K562 (cell line): ENCODE results near the gene FOXS1. TPM values are rescaled to one million over a fixed set of nuclear protein-coding genes. Genes with fewer than 3 reads are reported as not detected.

Experiments used
- ATF3 ChIP-seq, 2 experiments: fragments of 450-650 bp in 1 of 2; sonication (generic) in 1 of 2; formaldehyde crosslinking in 1 of 2; IDR thresholded peaks in 1 of 2; conservative IDR thresholded peaks in 1 of 2; 2 replicates each; pipeline versions ENCODE4 v1.6.1 to v1.8.1; 2016 to 2023; ENCODE audit warnings: mild to moderate bottlenecking in 2 of 2, moderate library complexity in 2 of 2, inconsistent platforms in 1 of 2, missing genetic modification reagents in 1 of 2
- DPF2 ChIP-seq: fragments of 450-650 bp; IDR thresholded peaks from 2 replicates; pipeline ENCODE4 v1.6.1; 2016
- E2F8 ChIP-seq: fragments of 450-650 bp; IDR thresholded peaks from 2 replicates; pipeline ENCODE4 v1.7.1; 2018; ENCODE audit warnings: mild to moderate bottlenecking, low read depth; ENCODE audit not compliant: partially characterized antibody
- NFATC3 ChIP-seq: fragments of 450-650 bp; IDR thresholded peaks from 2 replicates; pipeline ENCODE4 v1.6.1; 2017; ENCODE audit warnings: mild to moderate bottlenecking
- PML ChIP-seq: IDR thresholded peaks from 2 replicates; pipeline ENCODE4 v1.6.1; 2012; ENCODE audit warnings: low read length, inconsistent platforms
- RREB1 ChIP-seq: fragments of 250-450 bp; sonication (Bioruptor Pico); IDR thresholded peaks from 2 replicates; pipeline ENCODE4 v1.4.0; 2020
- SMARCB1 ChIP-seq: IDR thresholded peaks from 2 replicates; pipeline ENCODE4 v1.6.1; 2011; ENCODE audit warnings: improper control_type of control experiment, low read depth; ENCODE audit not compliant: insufficient read length
- ZFP91 ChIP-seq: sonication (generic); formaldehyde crosslinking; IDR thresholded peaks from 2 replicates; pipeline ENCODE4 v1.8.0; 2022; ENCODE audit warnings: mild to moderate bottlenecking, missing genetic modification reagents
- ZNF41 ChIP-seq: fragments of 250-450 bp; sonication (Bioruptor Pico); conservative IDR thresholded peaks from 2 replicates; pipeline ENCODE4 v1.4.0; 2020; ENCODE audit warnings: mild to moderate bottlenecking
- polyA plus RNA-seq, 8 experiments: library from polyadenylated mRNA; depleted of rRNA in 4 of 8; stranded (reverse) in 5 of 8; unstranded in 3 of 8; fragments of >200 nt; fragmentation: Nextera tagmentation in 2 of 8; fragmentation: Illumina TruSeq in 1 of 8; extraction: Ambion mirVana in 2 of 8; extraction: Trizol in 1 of 8; gene quantifications; 2 replicates each; pipeline versions ENCODE4 v1.2.1 to v1.2.3, GENCODE V29; 2011 to 2014; ENCODE audit warnings: inconsistent platforms in 1 of 8, missing spikeins in 1 of 8
- total RNA-seq, 7 experiments: library from RNA; depleted of rRNA in 6 of 7; stranded (reverse); fragments of >200 nt in 6 of 7; fragmentation: Illumina TruSeq in 2 of 7; extraction: Trizol in 2 of 7; gene quantifications; 2 replicates each; pipeline versions ENCODE4 v1.2.1 to v1.2.3, GENCODE V29; 2011 to 2021; ENCODE audit warnings: low replicate concordance in 1 of 7

The FOXS1 gene
- total and polyA plus RNA-seq, 9 of the 15 experiments (the other 6 are each of a cell fraction or from before 2014, with no cell fraction given): not detected

- TF ChIP-seq ATF3 (IDR thresholded peaks at IDR 0.05) (peak; percentile 59; the same call in 1 of the 2 replicates), ATF3 (CRISPR knock-in tag; conservative IDR thresholded peaks at IDR 0.05) (no peak), PML (no peak), SMARCB1 (no peak), ZFP91 (CRISPR knock-in tag) (no peak), DPF2 (no peak), E2F8 (no peak), ZNF41 (CRISPR knock-in tag) (no peak), RREB1 (CRISPR knock-in tag) (no peak), NFATC3 (no peak)
Measured at GRCh38 chr20:31837896-31838397, 7.5 kb downstream of the FOXS1 start (continued).
